NOMO-1 treated with DMSO at 0.1 percent for 48 hours (cell line): ENCODE measurements around the gene DDHD1.
"Not testable (repeated sequence)": the region's sequence is repeated elsewhere in the genome, so short reads cannot be mapped to it uniquely, and the experiment has no call there.

Experiments
- DNase-seq: peaks from one replicate; lab custom pipeline; 2025; ENCODE audit not compliant: unreplicated experiment; lab: John Stamatoyannopoulos, UW

The DDHD1 gene

GRCh38 chr14:53152184-53152886 is 788 bp downstream of the DDHD1 start:
- peak; percentile 27 for DNase-seq

GRCh38 chr14:53151523-53152183 is 1.5 kb downstream of the DDHD1 start:
- peak; percentile 7 for DNase-seq

DNA sequence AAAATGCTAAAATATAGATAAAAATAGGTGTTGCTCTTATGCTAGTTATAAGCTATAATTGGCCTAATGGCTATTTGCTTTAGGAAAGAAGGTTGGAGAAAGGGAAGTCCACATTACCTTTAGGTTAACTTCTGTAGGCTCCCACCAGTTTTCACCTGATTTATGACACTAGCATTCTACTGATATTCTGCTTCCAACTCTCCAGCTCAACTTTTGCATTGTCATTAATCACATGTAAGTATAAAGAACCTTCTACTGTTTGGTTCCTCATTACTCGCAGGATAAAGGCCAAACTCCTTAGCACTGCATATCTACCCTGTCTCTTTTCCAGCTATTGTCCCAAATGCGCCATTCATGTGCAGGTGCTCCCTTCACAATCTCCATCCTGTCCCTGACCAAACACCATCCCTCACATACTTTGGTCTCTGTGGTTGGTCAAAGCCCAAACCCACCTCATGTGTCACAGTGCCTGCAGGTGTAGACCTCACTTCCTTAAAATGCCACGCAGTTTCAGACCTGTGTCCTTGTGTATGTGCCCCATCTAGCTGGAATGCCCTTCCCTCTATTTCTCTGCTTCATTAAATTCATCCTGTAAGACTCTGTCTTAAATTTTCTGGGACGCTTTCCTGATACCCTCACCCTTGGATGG is 3.3 kb downstream of the DDHD1 start:
- DNase-seq = no peak

GRCh38 chr14:53148671-53149070 is 4.5 kb downstream of the DDHD1 start:
- DNase-seq = no peak

DNA sequence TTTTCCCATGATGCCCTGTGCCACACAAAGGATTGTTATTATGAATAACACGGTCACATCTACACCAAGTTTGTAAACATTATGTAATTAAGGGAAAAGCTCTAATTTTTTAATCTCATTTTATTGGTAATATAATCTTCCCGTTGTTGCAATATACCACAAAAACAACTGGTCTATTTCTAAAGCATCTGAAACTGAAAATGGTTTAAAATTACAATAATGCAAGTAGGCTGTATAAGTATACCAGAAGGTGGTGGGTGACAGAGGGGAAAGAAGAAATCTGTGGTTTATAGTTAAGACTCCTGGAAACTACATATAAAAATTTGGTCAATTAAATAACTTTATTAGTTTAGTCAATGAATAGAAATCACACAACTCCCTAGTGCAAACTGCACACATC is 5.2 kb downstream of the DDHD1 start:
- no peak for DNase-seq

- peak; percentile 59 for DNase-seq
Observed at GRCh38 chr14:53147208-53147607, 5.9 kb downstream of the DDHD1 start.

DNA sequence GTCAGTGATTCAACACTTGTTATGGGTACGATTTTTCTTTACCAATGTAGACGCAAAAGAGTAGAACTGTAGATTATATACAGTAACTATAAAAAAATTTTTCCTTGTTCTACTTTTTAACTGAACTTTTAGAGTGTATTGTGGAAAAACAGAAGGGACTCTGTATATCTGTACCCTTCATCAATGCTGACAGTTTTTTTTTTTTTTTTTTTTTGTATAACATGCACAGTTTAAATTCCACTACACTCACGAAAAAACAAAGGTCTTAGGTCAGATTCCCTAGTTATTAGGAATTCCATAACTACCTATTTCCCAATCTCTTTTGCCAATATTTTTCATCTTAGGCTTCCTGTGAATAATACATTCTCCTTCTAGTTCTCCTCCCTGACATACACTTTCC is 6.4 kb downstream of the DDHD1 start:
- DNase-seq = no peak

DNA sequence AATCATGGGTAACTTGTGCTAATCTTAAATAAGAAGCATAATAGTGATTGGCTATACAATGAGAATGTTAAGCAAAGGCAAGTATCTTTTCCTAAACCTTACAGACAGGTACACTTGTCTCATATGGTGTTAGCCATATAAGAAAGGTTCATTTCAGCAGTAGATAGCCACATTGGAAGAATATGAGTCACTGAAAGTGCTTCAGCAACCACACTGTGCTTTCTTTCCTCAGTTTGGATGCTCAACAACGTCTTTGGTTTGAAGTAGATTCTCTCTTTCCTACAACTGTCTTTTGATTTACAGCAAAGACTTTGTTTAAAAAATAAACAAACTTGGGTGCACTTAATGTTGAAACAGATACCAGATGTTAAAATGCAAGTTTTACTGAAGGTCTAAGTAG is 8.9 kb downstream of the DDHD1 start:
- no peak for DNase-seq

- no peak for DNase-seq
Observed at GRCh38 chr14:53140585-53140984, 12.5 kb downstream of the DDHD1 start.

- DNase-seq = no peak
Observed at GRCh38 chr14:53137568-53138203, 15.4 kb downstream of the DDHD1 start.

DNA sequence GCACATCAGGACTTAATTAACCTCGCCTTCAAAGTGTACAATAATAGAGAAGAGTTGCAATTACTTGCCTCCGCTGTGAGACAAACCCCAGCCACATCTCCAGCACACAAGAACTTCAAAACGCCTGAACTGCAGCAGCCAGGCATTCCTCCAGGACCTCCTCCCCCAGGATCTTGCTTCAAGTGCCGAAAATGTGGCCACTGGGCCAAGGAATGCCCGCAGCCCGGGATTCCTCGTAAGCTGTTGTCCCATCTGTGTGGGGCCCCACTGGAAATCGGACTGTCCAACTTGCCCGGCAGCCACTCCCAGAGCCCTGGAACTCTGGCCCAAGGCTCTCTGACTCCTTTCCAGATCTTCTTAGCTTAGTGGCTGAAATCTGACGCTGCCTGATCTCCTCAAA is 22.6 kb downstream of the DDHD1 start:
- not testable (repeated sequence) for DNase-seq

DNA sequence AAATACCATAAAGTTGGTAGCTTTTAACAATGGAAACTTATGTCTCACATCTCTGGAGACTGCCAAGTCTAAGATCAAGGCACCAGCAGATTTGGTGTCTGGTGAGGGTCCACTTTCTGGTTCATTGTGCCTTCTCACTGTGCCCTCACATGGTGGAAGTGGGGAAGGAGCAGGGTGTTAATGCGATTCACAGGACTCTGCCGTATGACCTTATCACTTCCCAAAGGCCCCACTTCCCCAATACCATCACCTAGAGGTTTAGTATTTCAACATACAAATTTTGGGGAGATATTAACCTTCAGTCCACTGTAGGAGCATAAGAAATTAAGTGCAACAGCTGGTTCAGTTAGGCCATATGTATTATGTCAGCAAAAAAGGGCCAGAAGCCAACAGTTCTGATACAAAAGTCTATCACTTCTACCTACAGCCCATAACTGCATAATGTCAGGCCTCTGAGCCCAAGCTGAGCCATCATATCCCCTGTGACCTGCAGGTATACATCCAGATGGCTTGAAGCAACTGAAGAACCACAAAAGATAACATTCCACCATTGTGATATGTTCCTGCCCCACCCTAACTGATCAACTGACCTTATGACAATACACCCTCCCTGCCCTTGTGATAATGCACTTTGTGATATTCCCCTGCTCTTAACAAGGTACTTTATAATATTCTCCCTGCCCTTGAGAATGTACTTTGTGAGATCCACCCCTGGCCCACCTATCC is 24.7 kb downstream of the DDHD1 start:
- DNase-seq = peak; percentile 5

GRCh38 chr14:53127832-53128231 is 25.3 kb downstream of the DDHD1 start:
- no peak for DNase-seq

DNA sequence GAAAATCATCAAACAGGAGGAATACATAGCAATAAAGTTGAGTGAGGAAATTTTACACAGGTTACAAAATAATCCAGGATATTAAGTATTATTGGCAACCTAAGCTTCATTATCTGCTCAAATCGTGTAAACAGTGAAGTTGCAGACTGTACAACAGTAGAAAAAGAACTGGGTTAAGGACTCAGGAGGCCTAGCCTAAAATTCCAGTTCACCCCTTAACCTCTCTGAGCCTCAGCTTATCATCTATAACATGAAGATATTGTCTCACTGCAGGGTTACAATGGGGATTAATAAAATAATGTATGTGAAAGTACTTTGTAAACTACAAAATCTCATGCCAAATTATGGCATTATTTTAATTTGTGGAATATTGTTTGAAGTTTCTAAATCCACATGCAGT is 26.0 kb downstream of the DDHD1 start:
- no peak for DNase-seq

DNA sequence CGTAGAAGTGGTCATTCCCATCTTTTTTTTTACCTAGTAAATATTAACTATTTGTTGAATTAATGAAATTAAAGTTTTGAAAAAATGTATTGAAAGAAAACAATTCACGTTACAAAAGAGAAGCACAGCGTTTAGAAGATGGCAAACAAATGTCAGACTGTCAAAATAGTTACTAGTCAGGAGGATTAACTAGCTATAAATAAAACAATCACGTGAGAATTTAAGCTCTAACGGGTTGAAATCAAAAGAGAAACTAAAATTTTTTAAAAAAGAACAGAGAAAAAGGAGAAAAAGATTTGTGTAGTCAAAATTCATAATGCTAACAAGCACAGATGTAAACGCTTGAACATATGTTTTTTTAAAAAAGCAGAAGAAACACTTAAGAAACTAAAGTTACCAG is 26.4 kb downstream of the DDHD1 start:
- peak; percentile 20 for DNase-seq

GRCh38 chr14:53124786-53125185 is 28.3 kb downstream of the DDHD1 start:
- DNase-seq = no peak

- not testable (repeated sequence) for DNase-seq
Observed at GRCh38 chr14:53121419-53121818, 31.7 kb downstream of the DDHD1 start.

- DNase-seq = not testable (repeated sequence)
Observed at GRCh38 chr14:53117479-53117878, 35.6 kb downstream of the DDHD1 start.

- DNase-seq = no peak
Observed at GRCh38 chr14:53113989-53114388, 39.1 kb downstream of the DDHD1 start.

GRCh38 chr14:53110096-53110495 is 43.0 kb downstream of the DDHD1 start:
- no peak for DNase-seq
